HepG2 (cell line): ENCODE data around the gene JAG1. TPM values are rescaled to one million over a fixed set of nuclear protein-coding genes. Genes with fewer than 3 reads are reported as not detected.

Experiments
- ERF ChIP-seq: IDR thresholded peaks from 2 replicates; pipeline ENCODE4 v1.6.1; 2018; ENCODE audit warnings: missing biosample characterization, missing genetic modification reagents
- GATA4 ChIP-seq: sonication (generic); IDR thresholded peaks from 2 replicates; pipeline ENCODE4 v1.6.1; 2016; ENCODE audit warnings: antibody characterized with exemption, low read depth, borderline replicate concordance
- MBNL3 ChIP-seq: fragments of 250-450 bp; sonication (Bioruptor Pico); conservative IDR thresholded peaks from 2 replicates; pipeline ENCODE4 v1.8.0; 2022; ENCODE audit warnings: mild to moderate bottlenecking, inconsistent platforms
- MYC ChIP-seq: sonication (generic); formaldehyde crosslinking; IDR thresholded peaks from 2 replicates; pipeline ENCODE4 v1.9.0; 2021; ENCODE audit warnings: missing genetic modification reagents, borderline replicate concordance
- POLR2A ChIP-seq, 2 experiments: IDR thresholded peaks; 2 replicates each; pipeline ENCODE4 v1.6.1; 2011; ENCODE audit warnings: low read depth in 2 of 2, low read length in 2 of 2, mild to moderate bottlenecking in 1 of 2, moderate library complexity in 1 of 2; ENCODE audit not compliant: insufficient read depth in 1 of 2
- POLR2G ChIP-seq: fragments of 200-400 bp; formaldehyde crosslinking; IDR thresholded peaks from 2 replicates; pipeline ENCODE4 v1.6.1; 2018; ENCODE audit warnings: mild to moderate bottlenecking, low read depth, low read length, moderate library complexity
- RBM22 ChIP-seq: fragments of 200-400 bp; formaldehyde crosslinking; optimal IDR thresholded peaks from 2 replicates; pipeline ENCODE3; 2017; ENCODE audit warnings: mild to moderate bottlenecking, low read length, moderate library complexity
- RFXAP ChIP-seq: sonication (generic); formaldehyde crosslinking; IDR thresholded peaks from 2 replicates; pipeline ENCODE4 v1.4.0; 2020; ENCODE audit warnings: missing genetic modification reagents, borderline replicate concordance
- SMAD9 ChIP-seq: sonication (generic); formaldehyde crosslinking; IDR thresholded peaks from 2 replicates; pipeline ENCODE4 v1.5.1; 2020; ENCODE audit warnings: mild to moderate bottlenecking, missing genetic modification reagents
- ZBTB14 ChIP-seq: sonication (generic); formaldehyde crosslinking; IDR thresholded peaks from 2 replicates; pipeline ENCODE4 v1.4.0; 2020; ENCODE audit warnings: missing genetic modification reagents
- ZBTB3 ChIP-seq: sonication (generic); formaldehyde crosslinking; IDR thresholded peaks from 2 replicates; pipeline ENCODE4 v1.4.0; 2020; ENCODE audit warnings: low read depth, mild to moderate bottlenecking, moderate library complexity, missing genetic modification reagents, borderline replicate concordance
- ZFP36L2 ChIP-seq: sonication (generic); formaldehyde crosslinking; IDR thresholded peaks from 2 replicates; pipeline ENCODE4 v1.4.0; 2020; ENCODE audit warnings: missing genetic modification reagents
- ZFP41 ChIP-seq: sonication (generic); formaldehyde crosslinking; IDR thresholded peaks from 2 replicates; pipeline ENCODE4 v1.4.0; 2020; ENCODE audit warnings: mild to moderate bottlenecking, missing genetic modification reagents, borderline replicate concordance
- ZNF343 ChIP-seq: sonication (generic); formaldehyde crosslinking; IDR thresholded peaks from 2 replicates; pipeline ENCODE4 v1.4.0; 2020; ENCODE audit warnings: mild to moderate bottlenecking, missing genetic modification reagents
- ZNF740 ChIP-seq: sonication (generic); formaldehyde crosslinking; IDR thresholded peaks from 2 replicates; pipeline ENCODE4 v1.4.0; 2020; ENCODE audit warnings: missing genetic modification reagents
- ZNF75D ChIP-seq: sonication (generic); formaldehyde crosslinking; IDR thresholded peaks from 2 replicates; pipeline ENCODE4 v1.8.1; 2023; ENCODE audit warnings: missing genetic modification reagents, mild to moderate bottlenecking, borderline replicate concordance
- polyA plus RNA-seq, 8 experiments: library from polyadenylated mRNA; depleted of rRNA in 3 of 8; stranded (reverse) in 7 of 8; unstranded in 1 of 8; fragments of >200 nt; fragmentation: Illumina TruSeq in 4 of 8; extraction: Trizol in 4 of 8; gene quantifications; 2 replicates each; pipeline versions ENCODE4 v1.2.1 to v1.2.3, GENCODE V29; 2011 to 2016; ENCODE audit warnings: low read depth in 4 of 8, missing spikeins in 1 of 8, mixed read lengths in 1 of 8; ENCODE audit not compliant: insufficient read depth in 1 of 8
- total RNA-seq, 5 experiments: library from RNA; depleted of rRNA; stranded (reverse); fragments of >200 nt; fragmentation: Illumina TruSeq; extraction: Trizol; gene quantifications; 2 replicates each; pipeline ENCODE4 v1.2.3, GENCODE V29; 2016; ENCODE audit warnings: low read depth in 1 of 5
- TF ChIP-seq, protein P1 (sequence below): fragments of 450-650 bp; IDR thresholded peaks from 2 replicates; pipeline ENCODE4 v1.6.1; 2016
- TF ChIP-seq, protein P2 (sequence below): sonication (generic); formaldehyde crosslinking; IDR thresholded peaks from 2 replicates; pipeline ENCODE4 v1.4.0; 2020; ENCODE audit warnings: missing genetic modification reagents
- TF ChIP-seq, protein P3 (sequence below): sonication (generic); formaldehyde crosslinking; IDR thresholded peaks from 2 replicates; pipeline ENCODE4 v1.4.0; 2020; ENCODE audit warnings: missing genetic modification reagents

The JAG1 gene
- total and polyA plus RNA-seq, 2 of the 13 experiments (the other 11 are each of a cell fraction or from before 2014, with no cell fraction given), result 47.1 to 56.3 TPM

DNA sequence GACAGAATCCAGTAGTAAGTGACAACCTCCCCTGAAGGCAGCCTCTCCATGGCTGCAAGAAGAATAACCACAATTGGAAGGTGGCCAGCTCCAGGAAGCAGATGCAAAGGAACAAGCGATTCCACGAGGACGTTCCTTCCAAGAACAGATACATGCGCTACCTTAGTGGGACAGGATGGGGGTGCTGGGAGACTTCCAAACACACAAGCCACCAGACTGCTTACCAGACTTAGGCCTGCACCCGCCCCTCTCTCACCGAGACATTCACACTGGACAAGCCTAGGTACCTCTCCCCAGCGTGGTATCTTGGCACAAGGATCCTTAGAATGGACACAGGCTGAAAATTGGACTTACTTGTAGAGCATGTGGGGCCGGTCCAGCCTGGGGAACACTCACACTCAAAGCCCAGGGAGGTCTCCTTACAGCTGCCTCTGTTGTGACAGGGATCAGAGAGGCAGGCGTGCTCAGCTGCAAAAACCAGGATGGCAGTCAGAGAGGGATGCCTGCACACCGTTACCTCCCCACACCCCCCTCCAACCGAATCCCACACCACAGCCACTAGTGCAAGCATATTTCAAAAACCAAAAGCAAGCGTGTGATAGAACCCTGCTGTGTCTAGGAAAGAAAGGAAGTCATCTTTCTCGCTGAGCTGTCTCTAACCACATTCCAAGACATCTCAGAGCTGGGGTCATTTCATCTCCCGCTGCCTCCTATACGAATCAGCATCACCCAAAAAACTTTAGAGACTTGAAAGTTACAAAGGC, 22.4 kb downstream of the JAG1 start (continued):
- no peak for TF ChIP-seq ERF (CRISPR knock-in tag)
- TF ChIP-seq ZBTB14 (CRISPR knock-in tag), result no peak
- no peak for TF ChIP-seq POLR2A (IDR thresholded peaks at IDR 0.05; ENCODE audit: insufficient read depth in 1 of 2, low read depth in 2 of 2, low read length in 2 of 2)
- peak; percentile 20; the same call in 1 of the 2 replicates for TF ChIP-seq POLR2G
- TF ChIP-seq MYC (CRISPR knock-in tag), result no peak
- TF ChIP-seq ZNF75D, result no peak
- TF ChIP-seq SMAD9 (CRISPR knock-in tag), result no peak
- no peak for TF ChIP-seq ZBTB3 (CRISPR knock-in tag)
- no peak for TF ChIP-seq GATA4
- TF ChIP-seq, protein P1, sequence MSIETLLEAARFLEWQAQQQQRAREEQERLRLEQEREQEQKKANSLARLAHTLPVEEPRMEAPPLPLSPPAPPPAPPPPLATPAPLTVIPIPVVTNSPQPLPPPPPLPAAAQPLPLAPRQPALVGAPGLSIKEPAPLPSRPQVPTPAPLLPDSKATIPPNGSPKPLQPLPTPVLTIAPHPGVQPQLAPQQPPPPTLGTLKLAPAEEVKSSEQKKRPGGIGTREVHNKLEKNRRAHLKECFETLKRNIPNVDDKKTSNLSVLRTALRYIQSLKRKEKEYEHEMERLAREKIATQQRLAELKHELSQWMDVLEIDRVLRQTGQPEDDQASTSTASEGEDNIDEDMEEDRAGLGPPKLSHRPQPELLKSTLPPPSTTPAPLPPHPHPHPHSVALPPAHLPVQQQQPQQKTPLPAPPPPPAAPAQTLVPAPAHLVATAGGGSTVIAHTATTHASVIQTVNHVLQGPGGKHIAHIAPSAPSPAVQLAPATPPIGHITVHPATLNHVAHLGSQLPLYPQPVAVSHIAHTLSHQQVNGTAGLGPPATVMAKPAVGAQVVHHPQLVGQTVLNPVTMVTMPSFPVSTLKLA, result no peak
- TF ChIP-seq ZNF343 (CRISPR knock-in tag), result no peak
- TF ChIP-seq RBM22, result peak; percentile 69
- TF ChIP-seq ZNF740, result no peak
- TF ChIP-seq, protein P2, sequence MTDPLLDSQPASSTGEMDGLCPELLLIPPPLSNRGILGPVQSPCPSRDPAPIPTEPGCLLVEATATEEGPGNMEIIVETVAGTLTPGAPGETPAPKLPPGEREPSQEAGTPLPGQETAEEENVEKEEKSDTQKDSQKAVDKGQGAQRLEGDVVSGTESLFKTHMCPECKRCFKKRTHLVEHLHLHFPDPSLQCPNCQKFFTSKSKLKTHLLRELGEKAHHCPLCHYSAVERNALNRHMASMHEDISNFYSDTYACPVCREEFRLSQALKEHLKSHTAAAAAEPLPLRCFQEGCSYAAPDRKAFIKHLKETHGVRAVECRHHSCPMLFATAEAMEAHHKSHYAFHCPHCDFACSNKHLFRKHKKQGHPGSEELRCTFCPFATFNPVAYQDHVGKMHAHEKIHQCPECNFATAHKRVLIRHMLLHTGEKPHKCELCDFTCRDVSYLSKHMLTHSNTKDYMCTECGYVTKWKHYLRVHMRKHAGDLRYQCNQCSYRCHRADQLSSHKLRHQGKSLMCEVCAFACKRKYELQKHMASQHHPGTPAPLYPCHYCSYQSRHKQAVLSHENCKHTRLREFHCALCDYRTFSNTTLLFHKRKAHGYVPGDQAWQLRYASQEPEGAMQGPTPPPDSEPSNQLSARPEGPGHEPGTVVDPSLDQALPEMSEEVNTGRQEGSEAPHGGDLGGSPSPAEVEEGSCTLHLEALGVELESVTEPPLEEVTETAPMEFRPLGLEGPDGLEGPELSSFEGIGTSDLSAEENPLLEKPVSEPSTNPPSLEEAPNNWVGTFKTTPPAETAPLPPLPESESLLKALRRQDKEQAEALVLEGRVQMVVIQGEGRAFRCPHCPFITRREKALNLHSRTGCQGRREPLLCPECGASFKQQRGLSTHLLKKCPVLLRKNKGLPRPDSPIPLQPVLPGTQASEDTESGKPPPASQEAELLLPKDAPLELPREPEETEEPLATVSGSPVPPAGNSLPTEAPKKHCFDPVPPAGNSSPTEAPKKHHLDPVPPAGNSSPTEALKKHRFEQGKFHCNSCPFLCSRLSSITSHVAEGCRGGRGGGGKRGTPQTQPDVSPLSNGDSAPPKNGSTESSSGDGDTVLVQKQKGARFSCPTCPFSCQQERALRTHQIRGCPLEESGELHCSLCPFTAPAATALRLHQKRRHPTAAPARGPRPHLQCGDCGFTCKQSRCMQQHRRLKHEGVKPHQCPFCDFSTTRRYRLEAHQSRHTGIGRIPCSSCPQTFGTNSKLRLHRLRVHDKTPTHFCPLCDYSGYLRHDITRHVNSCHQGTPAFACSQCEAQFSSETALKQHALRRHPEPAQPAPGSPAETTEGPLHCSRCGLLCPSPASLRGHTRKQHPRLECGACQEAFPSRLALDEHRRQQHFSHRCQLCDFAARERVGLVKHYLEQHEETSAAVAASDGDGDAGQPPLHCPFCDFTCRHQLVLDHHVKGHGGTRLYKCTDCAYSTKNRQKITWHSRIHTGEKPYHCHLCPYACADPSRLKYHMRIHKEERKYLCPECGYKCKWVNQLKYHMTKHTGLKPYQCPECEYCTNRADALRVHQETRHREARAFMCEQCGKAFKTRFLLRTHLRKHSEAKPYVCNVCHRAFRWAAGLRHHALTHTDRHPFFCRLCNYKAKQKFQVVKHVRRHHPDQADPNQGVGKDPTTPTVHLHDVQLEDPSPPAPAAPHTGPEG (CRISPR knock-in tag), result no peak
- TF ChIP-seq RFXAP (CRISPR knock-in tag), result no peak
- TF ChIP-seq, protein P3, sequence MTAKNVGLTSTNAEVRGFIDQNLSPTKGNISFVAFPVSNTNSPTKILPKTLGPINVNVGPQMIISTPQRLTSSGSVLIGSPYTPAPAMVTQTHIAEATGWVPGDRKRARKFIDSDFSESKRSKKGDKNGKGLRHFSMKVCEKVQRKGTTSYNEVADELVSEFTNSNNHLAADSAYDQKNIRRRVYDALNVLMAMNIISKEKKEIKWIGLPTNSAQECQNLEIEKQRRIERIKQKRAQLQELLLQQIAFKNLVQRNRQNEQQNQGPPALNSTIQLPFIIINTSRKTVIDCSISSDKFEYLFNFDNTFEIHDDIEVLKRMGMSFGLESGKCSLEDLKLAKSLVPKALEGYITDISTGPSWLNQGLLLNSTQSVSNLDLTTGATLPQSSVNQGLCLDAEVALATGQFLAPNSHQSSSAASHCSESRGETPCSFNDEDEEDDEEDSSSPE, result no peak
- TF ChIP-seq ZFP41 (CRISPR knock-in tag), result no peak
- no peak for TF ChIP-seq MBNL3
- no peak for TF ChIP-seq ZFP36L2 (CRISPR knock-in tag)
